ENCODE measurements around the gene KRTAP10-3.
"Not testable (repeated sequence)": the region's sequence is repeated elsewhere in the genome, so short reads cannot be mapped to it uniquely, and the experiment has no call there.

The KRTAP10-3 gene

DNA sequence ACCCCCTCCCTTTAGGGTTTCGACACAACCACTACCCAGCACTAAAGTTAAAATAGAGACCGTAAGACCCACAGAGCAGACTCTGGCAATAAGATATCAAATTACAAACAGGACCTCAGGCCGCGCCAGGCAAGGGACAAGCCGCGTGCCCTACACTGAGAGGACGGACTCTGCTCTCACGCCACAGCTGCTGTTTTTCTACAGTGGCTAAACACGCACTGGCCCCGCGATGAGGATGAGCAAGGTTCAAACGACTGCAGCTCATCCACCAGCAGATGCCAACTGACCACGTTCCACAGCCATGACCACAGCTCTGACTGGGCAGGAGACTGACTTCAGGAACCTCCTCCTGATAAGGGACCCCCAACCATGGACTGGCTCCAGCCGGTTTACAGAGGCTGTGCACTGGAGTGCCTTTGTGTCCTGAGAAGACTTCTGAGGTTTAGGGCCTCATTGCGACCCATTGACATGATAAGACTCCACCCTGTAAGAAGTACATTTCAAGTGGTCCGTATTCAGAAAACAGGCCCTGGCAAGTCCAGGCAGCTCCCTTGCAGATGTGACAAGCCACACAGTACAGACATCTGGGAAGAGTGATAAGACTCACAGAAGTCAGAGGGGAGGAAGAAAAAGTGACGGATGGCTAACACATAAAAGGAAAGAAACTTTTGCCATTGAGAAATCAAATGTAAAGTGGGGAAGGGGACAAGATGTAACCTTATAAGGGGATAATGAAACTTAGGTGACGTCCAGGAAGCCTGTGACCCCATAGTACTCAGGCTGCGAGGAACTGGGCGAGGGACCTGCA lies 35.2 kb upstream of the KRTAP10-3 start:
- ChIA-PET CTCF (no interaction called here), POLR2A (no interaction called here)
- no peak for DNase-seq (ENCODE audit: extremely low spot score)
- no peak for TF ChIP-seq CTCF (IDR thresholded peaks at IDR 0.05; ENCODE audit: control extremely low read depth, extremely low read depth, low read depth, missing control alignments)

GRCh38 chr21:44592446-44593311 lies 34.1 kb upstream of the KRTAP10-3 start, which contains the start of gene KRTAP10-6:
Gene KRTAP10-6 (minus strand): TSS chr21:44592505. CDS start chr21:44592484, 21 bp downstream.
- DNase-seq (ENCODE audit: extremely low spot score) = no peak
- ChIA-PET POLR2A (no interaction called here), CTCF (no interaction called here)
- no peak for TF ChIP-seq CTCF (IDR thresholded peaks at IDR 0.05; ENCODE audit: control extremely low read depth, extremely low read depth, low read depth, missing control alignments)

GRCh38 chr21:44591801-44592130 lies 33.2 kb upstream of the KRTAP10-3 start:
- POLR2A ChIA-PET; CTCF ChIA-PET; DNase-seq (ENCODE audit: extremely low spot score): not testable (repeated sequence)

GRCh38 chr21:44590897-44591800 lies 32.6 kb upstream of the KRTAP10-3 start:
- CTCF ChIA-PET; POLR2A ChIA-PET; DNase-seq (ENCODE audit: extremely low spot score): not testable (repeated sequence)

GRCh38 chr21:44590311-44590721 lies 31.7 kb upstream of the KRTAP10-3 start:
- CTCF ChIA-PET = no interaction called here
- DNase-seq (ENCODE audit: extremely low spot score) = no peak
- TF ChIP-seq CTCF (IDR thresholded peaks at IDR 0.05; ENCODE audit: control extremely low read depth, extremely low read depth, low read depth, missing control alignments) = no peak
- POLR2A ChIA-PET = no interaction called here

- DNase-seq (ENCODE audit: extremely low spot score) = no peak
Measured at GRCh38 chr21:44589586-44590305, 31.2 kb upstream of the KRTAP10-3 start.

More at GRCh38 chr21:44589586-44590305, 31.2 kb upstream of the KRTAP10-3 start:
- TF ChIP-seq CTCF (IDR thresholded peaks at IDR 0.05; ENCODE audit: control extremely low read depth, extremely low read depth, low read depth, missing control alignments) = no peak
- ChIA-PET CTCF (no interaction called here), POLR2A (no interaction called here)

All from GM10248 (cell line).